ENCODE results near the gene GTF3C4.

GTF3C4 gene

GRCh38 chr9:132739710-132740310 is 69.5 kb downstream of the GTF3C4 start:
- DNase-seq = no peak

GRCh38 chr9:132740526-132741309 is 70.5 kb downstream of the GTF3C4 start:
- no peak for DNase-seq

- no peak for DNase-seq
Observed at GRCh38 chr9:132742821-132743311, 72.6 kb downstream of the GTF3C4 start.

GRCh38 chr9:132743931-132744479 is 73.7 kb downstream of the GTF3C4 start:
- DNase-seq = no peak
